Measurements from ENCODE around the gene CCL14. TPM values are rescaled to one million over a fixed set of nuclear protein-coding genes. Genes with fewer than 3 reads are reported as not detected.
A peak's percentile ranks its signal among the peaks of the same experiment; 100 is the strongest.

Gene CCL14
- total and polyA plus RNA-seq, 2 of the 13 experiments (the other 11 are each of a cell fraction or from before 2014, with no cell fraction given), result 1.1 to 1.7 TPM

DNA sequence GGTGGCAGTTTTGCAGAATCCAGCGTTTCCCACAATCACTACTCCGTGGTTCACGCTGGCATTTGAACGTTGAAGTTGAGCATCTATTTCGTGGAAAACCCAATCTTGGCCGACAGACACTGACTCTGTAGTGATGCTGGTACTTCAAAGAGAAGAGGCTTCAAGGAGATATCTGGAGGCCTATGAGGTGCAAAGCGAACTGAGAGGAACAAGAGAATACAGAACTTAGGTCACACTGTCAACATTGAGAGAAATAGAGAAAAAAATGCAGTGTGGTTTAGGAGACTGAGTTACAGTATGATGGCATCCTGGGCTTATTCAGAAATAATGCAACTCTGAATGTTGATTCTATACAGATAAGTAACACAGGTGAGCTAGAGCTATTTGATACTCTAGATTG is 21.3 kb downstream of the CCL14 start (continued):
- TF ChIP-seq TP53 (CRISPR knock-in tag; conservative IDR thresholded peaks at IDR 0.05) (no peak), GFI1 (CRISPR knock-in tag; IDR thresholded peaks at IDR 0.05; ENCODE audit: borderline replicate concordance) (no peak)

DNA sequence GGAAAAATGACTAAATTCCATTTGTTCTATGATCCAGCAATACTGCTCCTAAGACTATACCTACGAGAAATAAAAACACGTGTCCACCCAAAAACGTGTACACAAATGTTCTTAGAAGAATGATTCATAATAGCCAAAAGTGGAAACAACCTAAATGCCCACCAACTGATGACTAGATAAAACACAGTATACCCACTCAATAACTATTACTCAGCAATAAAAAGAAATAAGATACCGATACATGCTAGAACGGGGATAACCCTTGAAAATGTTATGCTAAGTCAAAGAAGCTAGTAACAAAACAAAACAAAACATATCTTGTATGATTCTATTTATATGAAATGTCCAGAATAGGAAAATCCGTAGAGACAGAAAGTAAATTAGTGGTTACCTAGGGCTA is 22.9 kb downstream of the CCL14 start:
- Histone ChIP-seq H3K27ac (ENCODE audit: extremely low read length, insufficient read depth, low read length) (no peak overlapping the region), H3K36me3 (replicated peaks in 1 of 2; ENCODE audit: control insufficient read depth in 1 of 2, insufficient read depth in 2 of 2, low read length in 2 of 2) (no peaks in the 10 kb centered on the region), H3K79me2 (ENCODE audit: insufficient read depth, low read length) (no peaks in the 10 kb centered on the region), H3K4me3 (replicated peaks in 1 of 3; ENCODE audit: insufficient read depth in 1 of 3, low read depth in 2 of 3, low read length in 3 of 3) (no peak overlapping the region), H3K9me3 (ENCODE audit: low read length) (no peaks in the 10 kb centered on the region), H3K9ac (ENCODE audit: insufficient read depth, low read depth, low read length) (no peak overlapping the region), H4K20me1 (ENCODE audit: insufficient read depth, low read length) (no peaks in the 10 kb centered on the region), H3K27me3 (ENCODE audit: control insufficient read depth in 1 of 2, insufficient read depth in 2 of 2, low read length in 2 of 2) (no peaks in the 10 kb centered on the region; a peak in 1 of 5 replicates), H2AFZ (ENCODE audit: low read length) (no peak overlapping the region), H3K4me1 (ENCODE audit: insufficient read depth, low read length) (peaks cover 8% of the 10 kb centered on the region), H3K4me2 (ENCODE audit: low read depth, low read length) (no peak overlapping the region)
- ChIA-PET POLR2A (no interaction called here), CTCF (ENCODE audit: low intra/inter-chr PET ratio, low total read pairs) (no interaction called here)
- DNase-seq (ENCODE audit: low spot score) (no peak), FAIRE-seq (no peak), ATAC-seq (no peak)
- TF ChIP-seq MAFF (IDR thresholded peaks at IDR 0.05; ENCODE audit: low read depth, low read length) (0 out of 2 replicates have a peak, but pooled peaks have one; percentile 37), MAFK (conservative IDR thresholded peaks at IDR 0.05 in 1 of 2, IDR thresholded peaks at IDR 0.05 in 1 of 2; ENCODE audit: low read length in 2 of 2) (peak; percentile 18 to 64; a peak in 2 of 4 replicates)
- TF ChIP-seq, protein P1, sequence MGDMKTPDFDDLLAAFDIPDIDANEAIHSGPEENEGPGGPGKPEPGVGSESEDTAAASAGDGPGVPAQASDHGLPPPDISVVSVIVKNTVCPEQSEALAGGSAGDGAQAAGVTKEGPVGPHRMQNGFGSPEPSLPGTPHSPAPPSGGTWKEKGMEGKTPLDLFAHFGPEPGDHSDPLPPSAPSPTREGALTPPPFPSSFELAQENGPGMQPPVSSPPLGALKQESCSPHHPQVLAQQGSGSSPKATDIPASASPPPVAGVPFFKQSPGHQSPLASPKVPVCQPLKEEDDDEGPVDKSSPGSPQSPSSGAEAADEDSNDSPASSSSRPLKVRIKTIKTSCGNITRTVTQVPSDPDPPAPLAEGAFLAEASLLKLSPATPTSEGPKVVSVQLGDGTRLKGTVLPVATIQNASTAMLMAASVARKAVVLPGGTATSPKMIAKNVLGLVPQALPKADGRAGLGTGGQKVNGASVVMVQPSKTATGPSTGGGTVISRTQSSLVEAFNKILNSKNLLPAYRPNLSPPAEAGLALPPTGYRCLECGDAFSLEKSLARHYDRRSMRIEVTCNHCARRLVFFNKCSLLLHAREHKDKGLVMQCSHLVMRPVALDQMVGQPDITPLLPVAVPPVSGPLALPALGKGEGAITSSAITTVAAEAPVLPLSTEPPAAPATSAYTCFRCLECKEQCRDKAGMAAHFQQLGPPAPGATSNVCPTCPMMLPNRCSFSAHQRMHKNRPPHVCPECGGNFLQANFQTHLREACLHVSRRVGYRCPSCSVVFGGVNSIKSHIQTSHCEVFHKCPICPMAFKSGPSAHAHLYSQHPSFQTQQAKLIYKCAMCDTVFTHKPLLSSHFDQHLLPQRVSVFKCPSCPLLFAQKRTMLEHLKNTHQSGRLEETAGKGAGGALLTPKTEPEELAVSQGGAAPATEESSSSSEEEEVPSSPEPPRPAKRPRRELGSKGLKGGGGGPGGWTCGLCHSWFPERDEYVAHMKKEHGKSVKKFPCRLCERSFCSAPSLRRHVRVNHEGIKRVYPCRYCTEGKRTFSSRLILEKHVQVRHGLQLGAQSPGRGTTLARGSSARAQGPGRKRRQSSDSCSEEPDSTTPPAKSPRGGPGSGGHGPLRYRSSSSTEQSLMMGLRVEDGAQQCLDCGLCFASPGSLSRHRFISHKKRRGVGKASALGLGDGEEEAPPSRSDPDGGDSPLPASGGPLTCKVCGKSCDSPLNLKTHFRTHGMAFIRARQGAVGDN (CRISPR knock-in tag; IDR thresholded peaks at IDR 0.05), result no peak
- intact Hi-C loops (cut with micrococcal nuclease; ENCODE audit: unreplicated experiment) (no loop called here), in situ Hi-C loops (cut with HindIII; ENCODE audit: extremely low pct_ligation_motif_present, low pct_unique_long_range_greater_than_20kb) (loop anchor here (25.0 kb wide), 1 partner anchor 524 kb away; the partner anchor contains the start of gene ZNHIT3)
- no TSS peak for BruUV-seq (replicated peaks)
- WGBS (ENCODE audit: low lambda C conversion rate), result 35% methylated on average over 6 of the region's 6 CpGs
